HepG2 (cell line): Measurements from ENCODE around the gene DLG5. TPM values are rescaled to one million over a fixed set of nuclear protein-coding genes. Genes with fewer than 3 reads are reported as not detected.

ENCODE experiments used
- ATAC-seq: fragments of 200-7000 bp; cut with Tn5 transposase; 3 replicates; pipeline ENCODE4 v1.9.1; 2020; ENCODE audit warnings: mild to moderate bottlenecking, moderate library complexity
- BruUV-seq: library from RNA; stranded (reverse); fragments of 400-500 nt; replicated peaks from 2 replicates; lab custom pipeline; 2021; lab: Mats Ljungman, UMichigan
- CTCF ChIA-PET: fragments of 300-600 bp; formaldehyde crosslinking; extraction: SDS; loops from one replicate; lab custom pipeline; 2021; ENCODE audit warnings: low total read pairs, inconsistent platforms, low intra/inter-chr PET ratio; lab: Yijun Ruan, JAX
- POLR2A ChIA-PET: fragments of 350-600 bp; sonication (Branson Sonifier 250); formaldehyde crosslinking; loops from one replicate; lab custom pipeline; 2020; ENCODE audit warnings: antibody characterized with exemption, inconsistent platforms; lab: Yijun Ruan, JAX
- DNase-seq: peaks from one replicate; pipeline ENCODE4 v3.0.0-alpha.2; 2015; ENCODE audit warnings: low spot score
- FAIRE-seq: peaks from 3 replicates; lab custom pipeline; 2011; peaks lifted over from hg19 to GRCh38; lab: Jason Lieb, UNC
- H2AFZ ChIP-seq: one replicate; pipeline ENCODE4 v1.6.1; 2011; ENCODE audit warnings: low read length, inconsistent platforms
- H3K27ac ChIP-seq: fragments of 300-600 bp; 3 replicates; pipeline ENCODE4 v1.8.0; 2011; ENCODE audit warnings: mixed run types, mild to moderate bottlenecking, mixed read lengths, low read length, inconsistent platforms; ENCODE audit not compliant: insufficient read depth; ENCODE audit errors: extremely low read length
- H3K27me3 ChIP-seq, 2 experiments: fragments of 200-600 bp in 1 of 2; 2 replicates in 1 of 2; 3 replicates in 1 of 2; pipeline versions ENCODE4 v1.6.0 to v1.8.0; 2011; ENCODE audit warnings: low read length in 2 of 2, mild to moderate bottlenecking in 2 of 2, moderate library complexity in 2 of 2, inconsistent platforms in 1 of 2; ENCODE audit not compliant: insufficient read depth in 2 of 2, control insufficient read depth in 1 of 2
- H3K36me3 ChIP-seq, 2 experiments: fragments of 200-600 bp in 1 of 2; replicated peaks in 1 of 2; 2 replicates in 1 of 2; 3 replicates in 1 of 2; pipeline versions ENCODE4 v1.5.1 to v1.8.0; 2011; ENCODE audit warnings: low read length in 2 of 2, inconsistent platforms in 1 of 2; ENCODE audit not compliant: insufficient read depth in 2 of 2, control insufficient read depth in 1 of 2
- H3K4me1 ChIP-seq: 2 replicates; pipeline ENCODE4 v1.5.1; 2012; ENCODE audit warnings: low read length, inconsistent platforms; ENCODE audit not compliant: insufficient read depth
- H3K4me2 ChIP-seq: 2 replicates; pipeline ENCODE4 v1.6.0; 2011; ENCODE audit warnings: low read depth, low read length, inconsistent platforms
- H3K4me3 ChIP-seq, 3 experiments: fragments of 200-600 bp in 1 of 3; sonication (generic), shearing (Covaris generic) in 1 of 3; replicated peaks in 1 of 3; 2 replicates each; pipeline ENCODE4 v1.5.1; 2011 to 2016; ENCODE audit warnings: low read length in 3 of 3, inconsistent platforms in 2 of 3, low read depth in 2 of 3, mild to moderate bottlenecking in 2 of 3, control low read depth in 1 of 3, mixed read lengths in 1 of 3; ENCODE audit not compliant: insufficient read depth in 1 of 3
- H3K79me2 ChIP-seq: one replicate; pipeline ENCODE4 v1.6.1; 2011; ENCODE audit warnings: low read length, inconsistent platforms; ENCODE audit not compliant: insufficient read depth
- H3K9ac ChIP-seq: 2 replicates; pipeline ENCODE4 v1.6.0; 2011; ENCODE audit warnings: mild to moderate bottlenecking, low read depth, low read length, inconsistent platforms; ENCODE audit not compliant: insufficient read depth
- H3K9me3 ChIP-seq: 2 replicates; pipeline ENCODE4 v1.5.1; 2012; ENCODE audit warnings: mild to moderate bottlenecking, low read length
- H4K20me1 ChIP-seq: 2 replicates; pipeline ENCODE4 v1.6.0; 2011; ENCODE audit warnings: inconsistent platforms, mild to moderate bottlenecking, low read length, moderate library complexity; ENCODE audit not compliant: insufficient read depth
- CEBPG ChIP-seq: IDR thresholded peaks from 2 replicates; pipeline ENCODE4 v1.6.1; 2016
- HMG20A ChIP-seq: IDR thresholded peaks from 2 replicates; pipeline ENCODE4 v1.6.1; 2016; ENCODE audit warnings: borderline replicate concordance
- JUN ChIP-seq: sonication (generic); formaldehyde crosslinking; IDR thresholded peaks from 2 replicates; pipeline ENCODE4 v1.4.0; 2020; ENCODE audit warnings: mild to moderate bottlenecking, missing genetic modification reagents
- MXD1 ChIP-seq: sonication (generic); formaldehyde crosslinking; IDR thresholded peaks from 2 replicates; pipeline ENCODE4 v1.4.0; 2020; ENCODE audit warnings: mild to moderate bottlenecking, missing genetic modification reagents
- MXD3 ChIP-seq: IDR thresholded peaks from 2 replicates; pipeline ENCODE4 v1.6.1; 2016; ENCODE audit warnings: mild to moderate bottlenecking, missing biosample characterization, missing genetic modification reagents
- RFX5 ChIP-seq: IDR thresholded peaks from 2 replicates; pipeline ENCODE4 v1.6.1; 2011; ENCODE audit warnings: low read depth, low read length, improper control_type of control experiment
- TCF7 ChIP-seq: sonication (generic); IDR thresholded peaks from 2 replicates; pipeline ENCODE4 v1.6.1; 2016; ENCODE audit warnings: antibody characterized with exemption, low read depth
- ZC3H4 ChIP-seq: sonication (generic); formaldehyde crosslinking; IDR thresholded peaks from 2 replicates; pipeline ENCODE4 v1.4.0; 2020; ENCODE audit warnings: missing genetic modification reagents, borderline replicate concordance
- ZNF256 ChIP-seq: sonication (generic); formaldehyde crosslinking; conservative IDR thresholded peaks from 2 replicates; pipeline ENCODE4 v1.4.0; 2020; ENCODE audit warnings: missing genetic modification reagents
- ZNF382 ChIP-seq: sonication (generic); formaldehyde crosslinking; IDR thresholded peaks from 2 replicates; pipeline ENCODE4 v1.5.0; 2020; ENCODE audit warnings: missing genetic modification reagents, mild to moderate bottlenecking, borderline replicate concordance
- ZNF652 ChIP-seq: IDR thresholded peaks from 2 replicates; pipeline ENCODE4 v1.6.1; 2016; ENCODE audit warnings: low read depth, borderline replicate concordance
- ZNF687 ChIP-seq: sonication (generic); formaldehyde crosslinking; IDR thresholded peaks from 2 replicates; pipeline ENCODE4 v1.5.1; 2020; ENCODE audit warnings: mild to moderate bottlenecking, missing genetic modification reagents, moderate library complexity
- ZNF691 ChIP-seq: sonication (generic); formaldehyde crosslinking; IDR thresholded peaks from 2 replicates; pipeline ENCODE4 v1.4.0; 2020; ENCODE audit warnings: missing genetic modification reagents, low read depth, mild to moderate bottlenecking, borderline replicate concordance
- ZNF780A ChIP-seq: sonication (generic); formaldehyde crosslinking; IDR thresholded peaks from 2 replicates; pipeline ENCODE4 v1.8.0; 2022; ENCODE audit warnings: mild to moderate bottlenecking, missing genetic modification reagents, moderate library complexity
- ZNF891 ChIP-seq: sonication (generic); formaldehyde crosslinking; IDR thresholded peaks from 2 replicates; pipeline ENCODE4 v1.5.0; 2020; ENCODE audit warnings: mild to moderate bottlenecking, missing genetic modification reagents
- WGBS: methylation state at CpG from one replicate; pipeline ENCODE4 v1.1.6; 2017; ENCODE audit warnings: low lambda C conversion rate; 5-methylcytosine and 5-hydroxymethylcytosine counted together
- in situ Hi-C: cut with HindIII; loops from 2 replicates; pipeline ENCODE4 v1.10.0; 2017; ENCODE audit warnings: low pct_unique_long_range_greater_than_20kb; ENCODE audit not compliant: extremely low pct_ligation_motif_present
- intact Hi-C: fragments of 100-400 bp; cut with micrococcal nuclease; formaldehyde crosslinking; loops from one replicate; pipeline ENCODE4 v1.10.0; 2022; ENCODE audit not compliant: unreplicated experiment
- polyA plus RNA-seq, 8 experiments: library from polyadenylated mRNA; depleted of rRNA in 3 of 8; stranded (reverse) in 7 of 8; unstranded in 1 of 8; fragments of >200 nt; fragmentation: Illumina TruSeq in 4 of 8; extraction: Trizol in 4 of 8; gene quantifications; 2 replicates each; pipeline versions ENCODE4 v1.2.1 to v1.2.3, GENCODE V29; 2011 to 2016; ENCODE audit warnings: low read depth in 4 of 8, missing spikeins in 1 of 8, mixed read lengths in 1 of 8; ENCODE audit not compliant: insufficient read depth in 1 of 8
- total RNA-seq, 5 experiments: library from RNA; depleted of rRNA; stranded (reverse); fragments of >200 nt; fragmentation: Illumina TruSeq; extraction: Trizol; gene quantifications; 2 replicates each; pipeline ENCODE4 v1.2.3, GENCODE V29; 2016; ENCODE audit warnings: low read depth in 1 of 5

DLG5 gene
- total and polyA plus RNA-seq, 2 of the 13 experiments (the other 11 are each of a cell fraction or from before 2014, with no cell fraction given): 15.5 to 18.2 TPM

- TF ChIP-seq ZNF687 (peak; percentile 21; the same call in 1 of the 2 replicates), ZNF652 (CRISPR knock-in tag) (peak; percentile 75), CEBPG (peak; percentile 74), JUN (CRISPR knock-in tag) (no peak)
Measured at GRCh38 chr10:77857272-77857671, 69.3 kb downstream of the DLG5 start (continued).

GRCh38 chr10:77856566-77856965 lies 70.0 kb downstream of the DLG5 start:
- Histone ChIP-seq H3K4me3 (no peak overlapping the region), H3K9ac (no peak overlapping the region), H3K9me3 (no peaks in the 10 kb centered on the region), H3K4me1 (peaks cover 49% of the 10 kb centered on the region), H3K27ac (no peak overlapping the region), H2AFZ (no peak overlapping the region), H3K27me3 (no peaks in the 10 kb centered on the region), H4K20me1 (no peaks in the 10 kb centered on the region), H3K79me2 (no peaks in the 10 kb centered on the region), H3K4me2 (no peak overlapping the region), H3K36me3 (peaks cover 17 to 40% of the 10 kb centered on the region in 2 experiments)
- no peak for FAIRE-seq
- DNase-seq: no peak
- WGBS: 96% methylated on average over 15 of the region's 17 CpGs
- no peak for TF ChIP-seq HMG20A
- no peak for TF ChIP-seq ZNF256 (CRISPR knock-in tag)
- TF ChIP-seq ZNF691: no peak
- no peak for TF ChIP-seq RFX5
- no peak for TF ChIP-seq ZNF780A (CRISPR knock-in tag)
- TF ChIP-seq ZC3H4 (CRISPR knock-in tag): no peak
- TF ChIP-seq ZNF382 (CRISPR knock-in tag): no peak
- no peak for TF ChIP-seq TCF7
- no peak for TF ChIP-seq MXD1
- TF ChIP-seq ZNF891: no peak
- TF ChIP-seq MXD3 (CRISPR knock-in tag): no peak
- POLR2A ChIA-PET: interaction anchor here (1.3 kb wide), 1 partner anchor 33 kb away, joined by 3 read pairs; no protein-coding TSS in a partner anchor
- no TSS peak for BruUV-seq
- no peak for ATAC-seq
- CTCF ChIA-PET: no interaction called here
- in situ Hi-C loops: no loop called here
- intact Hi-C loops: no loop called here
